ES-I3 (cell line): ENCODE results near the gene PDE11A.
"Not testable (repeated sequence)": the region's sequence is repeated elsewhere in the genome, so short reads cannot be mapped to it uniquely, and the experiment has no call there.

Source experiments
- H3K36me3 ChIP-seq: 2 replicates; pipeline ENCODE4 v1.6.1; 2013; ENCODE audit warnings: mild to moderate bottlenecking, low read length, control low read depth, moderate library complexity; ENCODE audit not compliant: insufficient read depth
- H3K4me1 ChIP-seq: 2 replicates; pipeline ENCODE4 v1.6.1; 2013; ENCODE audit warnings: mild to moderate bottlenecking, control low read depth, low read length; ENCODE audit not compliant: insufficient read depth
- H3K9ac ChIP-seq: 2 replicates; pipeline ENCODE4 v1.6.1; 2013; ENCODE audit warnings: low read depth, mild to moderate bottlenecking, low read length, moderate library complexity
- H3K9me3 ChIP-seq: 2 replicates; pipeline ENCODE4 v1.6.1; 2013; ENCODE audit warnings: mild to moderate bottlenecking, low read length, moderate library complexity; ENCODE audit not compliant: control insufficient read depth, insufficient read depth

The PDE11A gene

GRCh38 chr2:177952151-177952550 is 120.4 kb downstream of the PDE11A start:
- Histone ChIP-seq H3K36me3 (no peaks in the 10 kb centered on the region), H3K9me3 (no peaks in the 10 kb centered on the region), H3K4me1 (no peaks in the 10 kb centered on the region), H3K9ac (no peak overlapping the region)

GRCh38 chr2:177947598-177947997 is 125.0 kb downstream of the PDE11A start:
- not testable (repeated sequence) for H3K36me3 ChIP-seq, H3K4me1 ChIP-seq, H3K9me3 ChIP-seq, H3K9ac ChIP-seq

- not testable (repeated sequence) for H3K4me1 ChIP-seq, H3K9ac ChIP-seq, H3K9me3 ChIP-seq, H3K36me3 ChIP-seq
Measured at GRCh38 chr2:177944530-177944929, 128.0 kb downstream of the PDE11A start.

GRCh38 chr2:177942731-177943130 is 129.8 kb downstream of the PDE11A start:
- Histone ChIP-seq H3K9me3 (no peaks in the 10 kb centered on the region), H3K4me1 (no peaks in the 10 kb centered on the region), H3K9ac (no peak overlapping the region), H3K36me3 (no peaks in the 10 kb centered on the region)

- H3K9me3 ChIP-seq: no peaks in the 10 kb centered on the region
- H3K4me1 ChIP-seq: no peaks in the 10 kb centered on the region
- H3K9ac ChIP-seq: no peak overlapping the region
- no peaks in the 10 kb centered on the region for H3K36me3 ChIP-seq
Measured at GRCh38 chr2:177939211-177939610, 133.4 kb downstream of the PDE11A start.

- no peak overlapping the region for H3K9ac ChIP-seq
- no peaks in the 10 kb centered on the region for H3K4me1 ChIP-seq
- H3K36me3 ChIP-seq: no peaks in the 10 kb centered on the region
- no peaks in the 10 kb centered on the region for H3K9me3 ChIP-seq
Measured at GRCh38 chr2:177930916-177931315, 141.7 kb downstream of the PDE11A start.

- no peak overlapping the region for H3K9ac ChIP-seq
- H3K36me3 ChIP-seq: no peaks in the 10 kb centered on the region
- H3K9me3 ChIP-seq: no peaks in the 10 kb centered on the region
- H3K4me1 ChIP-seq: no peaks in the 10 kb centered on the region
Measured at GRCh38 chr2:177929662-177930522, 142.7 kb downstream of the PDE11A start.

GRCh38 chr2:177923323-177923722 is 149.3 kb downstream of the PDE11A start:
- H3K36me3 ChIP-seq: no peaks in the 10 kb centered on the region
- no peaks in the 10 kb centered on the region for H3K4me1 ChIP-seq
- no peak overlapping the region for H3K9ac ChIP-seq
- H3K9me3 ChIP-seq: no peaks in the 10 kb centered on the region

- no peak overlapping the region for H3K9ac ChIP-seq
- no peaks in the 10 kb centered on the region for H3K4me1 ChIP-seq
- no peaks in the 10 kb centered on the region for H3K9me3 ChIP-seq
- H3K36me3 ChIP-seq: no peaks in the 10 kb centered on the region
Measured at GRCh38 chr2:177921726-177922125, 150.9 kb downstream of the PDE11A start.

GRCh38 chr2:177917169-177917568 is 155.4 kb downstream of the PDE11A start:
- Histone ChIP-seq H3K9me3 (no peaks in the 10 kb centered on the region), H3K4me1 (no peaks in the 10 kb centered on the region), H3K9ac (no peak overlapping the region), H3K36me3 (no peaks in the 10 kb centered on the region)

- H3K9me3 ChIP-seq: no peaks in the 10 kb centered on the region
- H3K9ac ChIP-seq: no peak overlapping the region
- no peaks in the 10 kb centered on the region for H3K4me1 ChIP-seq
- H3K36me3 ChIP-seq: no peaks in the 10 kb centered on the region
Measured at GRCh38 chr2:177916342-177916741, 156.2 kb downstream of the PDE11A start.

- Histone ChIP-seq H3K9ac (no peak overlapping the region), H3K9me3 (no peaks in the 10 kb centered on the region), H3K4me1 (no peaks in the 10 kb centered on the region), H3K36me3 (no peaks in the 10 kb centered on the region)
Measured at GRCh38 chr2:177914247-177914646, 158.3 kb downstream of the PDE11A start.

- Histone ChIP-seq H3K4me1 (no peaks in the 10 kb centered on the region), H3K9me3 (no peaks in the 10 kb centered on the region), H3K36me3 (no peaks in the 10 kb centered on the region), H3K9ac (no peak overlapping the region)
Measured at GRCh38 chr2:177909962-177910361, 162.6 kb downstream of the PDE11A start.

- no peaks in the 10 kb centered on the region for H3K36me3 ChIP-seq
- no peaks in the 10 kb centered on the region for H3K4me1 ChIP-seq
- no peaks in the 10 kb centered on the region for H3K9me3 ChIP-seq
- no peak overlapping the region for H3K9ac ChIP-seq
Measured at GRCh38 chr2:177908824-177909223, 163.8 kb downstream of the PDE11A start.

GRCh38 chr2:177908182-177908581 is 164.4 kb downstream of the PDE11A start:
- H3K4me1 ChIP-seq: no peaks in the 10 kb centered on the region
- H3K9me3 ChIP-seq: no peaks in the 10 kb centered on the region
- H3K9ac ChIP-seq: no peak overlapping the region
- H3K36me3 ChIP-seq: no peaks in the 10 kb centered on the region
